Ascending aorta (tissue), 2 donors: ENCODE results near the gene ACYP2. TPM values are rescaled to one million over a fixed set of nuclear protein-coding genes. Genes with fewer than 3 reads are reported as not detected.

ENCODE experiments used
- DNase-seq, 2 donors: peaks; one replicate each; pipeline ENCODE4 v3.0.0-alpha.2; 2019; ENCODE audit warnings: low spot score in 2 of 2
- H3K27ac ChIP-seq, 2 donors: fragments of 200-600 bp; sonication (generic); one replicate each; pipeline ENCODE4 v1.5.1; 2016 to 2017; ENCODE audit warnings: mild to moderate bottlenecking in 1 of 2
- H3K27me3 ChIP-seq: fragments of 200-600 bp; sonication (generic); one replicate; pipeline ENCODE4 v1.5.1; 2017
- H3K36me3 ChIP-seq, 2 donors: fragments of 200-600 bp; sonication (generic); one replicate each; pipeline ENCODE4 v1.5.1; 2016
- H3K4me1 ChIP-seq, 2 donors: fragments of 200-600 bp; sonication (generic); one replicate each; pipeline ENCODE4 v1.5.1; 2016 to 2017; ENCODE audit warnings: mild to moderate bottlenecking in 1 of 2
- H3K4me3 ChIP-seq, 2 donors: fragments of 200-600 bp; sonication (generic); one replicate each; pipeline ENCODE4 v1.5.1; 2016 to 2017; ENCODE audit warnings: mild to moderate bottlenecking in 1 of 2
- H3K9me3 ChIP-seq, 2 donors: fragments of 200-600 bp; sonication (generic); one replicate each; pipeline ENCODE4 v1.5.1; 2016
- intact Hi-C: fragments of 100-400 bp; cut with DNase I; formaldehyde crosslinking; loops from one replicate; pipeline ENCODE4 v1.15.1; 2023
- total RNA-seq: library from RNA; depleted of rRNA; stranded (reverse); fragments of >200 nt; gene quantifications from one replicate; pipeline ENCODE4 v1.1.0, GENCODE V29; 2016
- TF ChIP-seq, protein P1 (sequence below), 3 experiments: fragments of 200-600 bp in 2 of 3; fragments of 450-650 bp in 1 of 3; sonication (generic) in 2 of 3; IDR thresholded peaks; one replicate each; pipeline ENCODE4 v1.5.1; 2016 to 2019; ENCODE audit warnings: antibody characterized with exemption in 3 of 3, mild to moderate bottlenecking in 1 of 3, moderate library complexity in 1 of 3

ACYP2 gene
- total RNA-seq, 1 donor from 2014 or later = 0.96 TPM

DNA sequence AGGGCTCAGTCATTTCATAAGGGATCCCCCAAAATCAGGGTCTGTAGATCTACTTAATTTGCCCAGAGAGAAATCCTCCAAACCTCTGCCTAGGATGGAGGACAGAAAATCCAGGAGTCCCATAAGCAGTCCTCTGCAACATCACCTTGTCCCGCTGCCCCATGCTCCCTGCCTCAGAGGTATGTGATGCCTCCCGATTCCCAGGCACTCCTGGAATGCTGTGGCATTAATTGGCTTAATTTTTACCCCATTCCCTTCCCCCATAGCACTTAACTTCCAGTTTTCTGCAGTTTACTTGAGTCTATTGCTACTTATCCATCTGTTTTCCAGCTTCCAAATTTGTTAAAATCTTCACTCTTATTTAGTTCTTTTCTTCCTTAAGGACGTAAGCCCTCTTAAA, 232.2 kb downstream of the ACYP2 start:
- H3K36me3 ChIP-seq = no peaks in the 10 kb centered on the region
- DNase-seq = no peak
- H3K4me3 ChIP-seq = no peak overlapping the region
- H3K9me3 ChIP-seq = no peaks in the 10 kb centered on the region
- H3K27me3 ChIP-seq = no peaks in the 10 kb centered on the region
- H3K4me1 ChIP-seq = no peaks in the 10 kb centered on the region
- no peak overlapping the region for H3K27ac ChIP-seq
- intact Hi-C loops = no loop called here
- TF ChIP-seq, protein P1, sequence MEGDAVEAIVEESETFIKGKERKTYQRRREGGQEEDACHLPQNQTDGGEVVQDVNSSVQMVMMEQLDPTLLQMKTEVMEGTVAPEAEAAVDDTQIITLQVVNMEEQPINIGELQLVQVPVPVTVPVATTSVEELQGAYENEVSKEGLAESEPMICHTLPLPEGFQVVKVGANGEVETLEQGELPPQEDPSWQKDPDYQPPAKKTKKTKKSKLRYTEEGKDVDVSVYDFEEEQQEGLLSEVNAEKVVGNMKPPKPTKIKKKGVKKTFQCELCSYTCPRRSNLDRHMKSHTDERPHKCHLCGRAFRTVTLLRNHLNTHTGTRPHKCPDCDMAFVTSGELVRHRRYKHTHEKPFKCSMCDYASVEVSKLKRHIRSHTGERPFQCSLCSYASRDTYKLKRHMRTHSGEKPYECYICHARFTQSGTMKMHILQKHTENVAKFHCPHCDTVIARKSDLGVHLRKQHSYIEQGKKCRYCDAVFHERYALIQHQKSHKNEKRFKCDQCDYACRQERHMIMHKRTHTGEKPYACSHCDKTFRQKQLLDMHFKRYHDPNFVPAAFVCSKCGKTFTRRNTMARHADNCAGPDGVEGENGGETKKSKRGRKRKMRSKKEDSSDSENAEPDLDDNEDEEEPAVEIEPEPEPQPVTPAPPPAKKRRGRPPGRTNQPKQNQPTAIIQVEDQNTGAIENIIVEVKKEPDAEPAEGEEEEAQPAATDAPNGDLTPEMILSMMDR (IDR thresholded peaks at IDR 0.05) = no peak

DNA sequence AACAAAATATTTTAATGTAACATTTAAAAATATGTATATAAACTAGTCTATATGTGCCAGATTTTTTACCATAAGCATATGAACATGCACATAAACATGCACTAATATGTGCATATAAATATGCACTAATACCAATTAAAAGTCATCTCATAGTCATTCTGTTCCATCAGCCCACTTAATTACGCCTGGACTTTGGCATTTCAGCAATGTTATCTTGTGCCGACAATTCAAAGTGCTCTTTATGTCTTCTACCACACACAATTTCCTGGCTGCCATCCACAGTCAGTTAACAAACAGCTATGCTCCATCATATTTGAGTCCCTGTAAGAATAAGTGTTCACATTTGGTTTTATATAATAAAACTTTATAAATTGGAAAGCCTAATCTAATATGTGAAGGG, 233.2 kb downstream of the ACYP2 start:
- intact Hi-C loops = no loop called here
- no peak overlapping the region for H3K27ac ChIP-seq
- H3K4me1 ChIP-seq = no peaks in the 10 kb centered on the region
- no peak overlapping the region for H3K4me3 ChIP-seq
- H3K27me3 ChIP-seq = no peaks in the 10 kb centered on the region
- TF ChIP-seq, protein P1 (IDR thresholded peaks at IDR 0.05) = no peak
- H3K9me3 ChIP-seq = no peaks in the 10 kb centered on the region
- DNase-seq = no peak
- no peaks in the 10 kb centered on the region for H3K36me3 ChIP-seq

DNA sequence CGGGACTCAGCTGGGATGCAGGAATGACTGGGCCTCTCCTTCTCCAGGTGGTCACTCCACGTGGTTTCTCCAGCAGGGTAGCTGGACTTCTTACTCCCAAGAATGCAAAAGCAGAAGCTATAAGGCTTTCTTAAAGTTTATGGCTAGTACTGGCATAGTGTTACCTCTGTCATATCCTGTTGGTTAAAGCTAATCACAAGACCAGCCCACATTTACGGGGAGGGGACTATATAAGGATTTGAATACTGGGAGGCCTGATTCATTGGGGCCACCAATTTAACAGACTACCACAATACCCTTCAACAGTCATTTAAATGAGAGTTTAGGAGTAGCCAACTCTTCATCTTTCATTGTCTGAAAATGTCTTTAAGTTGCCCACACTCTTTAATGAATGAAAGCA, 235.0 kb downstream of the ACYP2 start:
- DNase-seq = no peak
- H3K27me3 ChIP-seq = no peaks in the 10 kb centered on the region

DNA sequence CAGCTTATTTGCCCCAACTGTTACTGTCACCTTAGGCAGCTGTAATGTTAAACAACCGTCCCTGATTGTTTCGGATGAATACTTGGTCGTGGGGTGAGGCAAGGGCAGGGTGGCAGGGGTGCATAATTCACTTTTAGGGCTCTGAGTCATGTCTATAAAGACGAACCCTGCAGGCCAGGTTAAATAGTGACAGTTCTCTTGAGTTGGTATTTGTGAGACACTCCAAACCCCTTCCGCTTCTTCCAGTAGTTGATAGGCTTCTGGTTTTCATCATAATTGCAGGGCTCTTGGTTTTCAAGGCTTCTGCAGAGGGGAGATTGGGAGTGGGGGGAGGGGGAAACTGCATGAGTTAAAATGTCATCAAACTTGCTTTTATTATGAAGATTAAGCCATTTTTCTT, 237.8 kb downstream of the ACYP2 start:
- Histone ChIP-seq H3K36me3 (no peaks in the 10 kb centered on the region), H3K9me3 (peaks cover 0 to 5% of the 10 kb centered on the region in 2 donors), H3K27me3 (no peaks in the 10 kb centered on the region), H3K4me1 (no peaks in the 10 kb centered on the region), H3K4me3 (no peak overlapping the region), H3K27ac (no peak overlapping the region)
- intact Hi-C loops = no loop called here
- no peak for DNase-seq
- TF ChIP-seq, protein P1 (IDR thresholded peaks at IDR 0.05) = no peak

More for the DNA sequence above, 235.0 kb downstream of the ACYP2 start:
- Histone ChIP-seq H3K9me3 (peaks cover 0 to 1% of the 10 kb centered on the region in 2 donors), H3K4me1 (no peaks in the 10 kb centered on the region), H3K4me3 (no peak overlapping the region), H3K36me3 (no peaks in the 10 kb centered on the region), H3K27ac (no peak overlapping the region)
- TF ChIP-seq, protein P1 (IDR thresholded peaks at IDR 0.05) = no peak
- intact Hi-C loops = no loop called here

Other genes starting within 250 kb of the ACYP2 start
- gene PSME4, start 144.6 kb upstream of the ACYP2 start, total RNA-seq = 14.9 TPM
- not detected for gene TSPYL6, start 140.6 kb downstream of the ACYP2 start, total RNA-seq